ENCODE data around the gene SLCO3A1.
"Not testable (repeated sequence)": the region's sequence is repeated elsewhere in the genome, so short reads cannot be mapped to it uniquely, and the experiment has no call there.

The SLCO3A1 gene

DNA sequence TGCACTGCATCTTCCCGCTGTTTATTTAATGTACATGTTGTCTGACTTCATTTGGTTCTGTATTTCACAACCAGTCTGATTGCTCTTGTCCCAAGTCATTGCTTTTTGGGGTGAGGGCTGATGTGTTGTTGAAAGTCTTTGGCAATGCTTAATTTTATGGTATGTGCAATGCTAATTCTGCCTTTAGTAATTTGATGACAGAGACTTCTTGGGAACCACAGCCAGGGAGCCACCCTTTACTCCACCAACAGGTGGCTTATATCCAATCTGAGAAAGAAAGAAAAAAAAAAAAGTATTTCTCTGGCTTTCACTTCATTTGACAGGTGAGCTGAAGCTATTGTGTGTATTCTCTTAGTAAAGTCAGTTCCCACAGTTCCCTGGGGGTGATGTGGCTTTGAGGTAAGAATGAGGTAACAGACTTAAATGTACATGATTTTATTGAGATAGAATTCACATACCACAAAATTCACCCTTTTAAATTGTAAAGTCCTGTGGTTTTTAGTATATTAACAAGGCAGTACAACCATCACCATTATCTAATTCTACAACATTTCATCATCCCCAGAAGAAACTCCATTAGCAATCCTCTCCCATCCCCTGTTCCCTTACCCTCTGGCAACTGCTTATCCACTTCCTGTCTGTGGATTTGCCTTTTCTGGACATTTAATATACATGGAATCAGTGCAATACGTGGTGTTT is 97.3 kb downstream of the SLCO3A1 start:
- Histone ChIP-seq H3K36me3 (no peaks in the 10 kb centered on the region), H3K4me3 (ENCODE audit: low read depth, low read length) (no peak overlapping the region), H3K9me3 (no peaks in the 10 kb centered on the region), H3K27me3 (no peaks in the 10 kb centered on the region), H3K4me1 (peaks cover 36% of the 10 kb centered on the region)
- no peak for TF ChIP-seq CTCF (IDR thresholded peaks at IDR 0.05; ENCODE audit: low read depth, low read length)
- DNase-seq = no peak

DNA sequence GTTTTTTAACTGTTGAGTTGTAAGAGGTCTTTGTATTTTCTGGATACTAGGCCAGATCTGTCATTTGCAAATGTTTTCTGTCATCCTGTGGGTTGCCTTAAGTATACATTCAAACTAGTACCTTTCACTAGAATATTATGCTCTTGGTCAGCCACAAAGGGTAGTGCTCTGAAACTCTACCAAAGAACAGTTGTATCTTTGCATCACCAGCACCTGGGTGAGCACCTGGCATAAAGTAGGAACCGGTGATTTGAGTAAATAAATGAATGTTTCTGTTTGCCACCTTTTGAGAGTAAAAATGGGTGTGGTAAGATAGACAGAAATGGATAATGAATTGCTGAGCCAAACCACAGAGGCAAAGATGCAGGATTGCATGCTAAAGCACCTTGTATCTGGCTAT is 98.7 kb downstream of the SLCO3A1 start:
- no peak overlapping the region for H3K4me3 ChIP-seq (ENCODE audit: low read depth, low read length)
- peaks cover 26% of the 10 kb centered on the region for H3K4me1 ChIP-seq
- H3K9me3 ChIP-seq = no peaks in the 10 kb centered on the region
- H3K27me3 ChIP-seq = no peaks in the 10 kb centered on the region
- no peaks in the 10 kb centered on the region for H3K36me3 ChIP-seq
- DNase-seq = no peak
- TF ChIP-seq CTCF (IDR thresholded peaks at IDR 0.05; ENCODE audit: low read depth, low read length) = no peak

GRCh38 chr15:91953432-91953831 is 99.9 kb downstream of the SLCO3A1 start:
- H3K36me3 ChIP-seq = no peaks in the 10 kb centered on the region
- peaks cover 14% of the 10 kb centered on the region for H3K4me1 ChIP-seq
- no peaks in the 10 kb centered on the region for H3K27me3 ChIP-seq
- no peak overlapping the region for H3K4me3 ChIP-seq (ENCODE audit: low read depth, low read length)
- TF ChIP-seq CTCF (IDR thresholded peaks at IDR 0.05; ENCODE audit: low read depth, low read length) = no peak
- no peak for DNase-seq
- H3K9me3 ChIP-seq = no peaks in the 10 kb centered on the region

DNA sequence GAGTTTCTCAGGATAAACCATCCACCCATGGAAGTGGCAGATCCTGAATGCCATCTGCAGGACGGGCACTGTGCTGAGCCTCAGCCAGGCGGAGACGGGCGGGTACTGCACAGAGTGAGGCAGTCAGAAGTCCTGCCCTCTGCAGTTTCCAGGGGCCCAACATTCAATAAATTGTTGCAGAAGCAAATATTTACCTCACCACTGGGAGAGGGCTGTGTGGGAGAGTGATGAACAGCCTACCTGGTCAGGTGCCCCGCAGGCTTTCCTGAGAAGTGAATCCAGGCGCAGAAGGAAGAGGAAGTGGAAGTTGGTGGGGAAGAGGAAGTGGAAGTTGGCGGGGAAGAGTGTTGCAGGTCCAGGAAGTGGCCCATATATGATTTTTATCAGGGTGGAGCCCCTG is 100.8 kb downstream of the SLCO3A1 start:
- H3K9me3 ChIP-seq = no peaks in the 10 kb centered on the region
- H3K4me3 ChIP-seq (ENCODE audit: low read depth, low read length) = no peak overlapping the region
- H3K4me1 ChIP-seq = peaks cover 12% of the 10 kb centered on the region
- DNase-seq = no peak
- no peaks in the 10 kb centered on the region for H3K36me3 ChIP-seq
- no peaks in the 10 kb centered on the region for H3K27me3 ChIP-seq
- no peak for TF ChIP-seq CTCF (IDR thresholded peaks at IDR 0.05; ENCODE audit: low read depth, low read length)

GRCh38 chr15:91956026-91956723 is 102.7 kb downstream of the SLCO3A1 start:
- H3K4me1 ChIP-seq = peaks cover 12% of the 10 kb centered on the region
- no peaks in the 10 kb centered on the region for H3K9me3 ChIP-seq
- H3K36me3 ChIP-seq = no peaks in the 10 kb centered on the region
- peak; percentile 83 for DNase-seq
- TF ChIP-seq CTCF (IDR thresholded peaks at IDR 0.05; ENCODE audit: low read depth, low read length) = no peak
- no peaks in the 10 kb centered on the region for H3K27me3 ChIP-seq
- peak overlapping the region; percentile 35 for H3K4me3 ChIP-seq (ENCODE audit: low read depth, low read length)

DNA sequence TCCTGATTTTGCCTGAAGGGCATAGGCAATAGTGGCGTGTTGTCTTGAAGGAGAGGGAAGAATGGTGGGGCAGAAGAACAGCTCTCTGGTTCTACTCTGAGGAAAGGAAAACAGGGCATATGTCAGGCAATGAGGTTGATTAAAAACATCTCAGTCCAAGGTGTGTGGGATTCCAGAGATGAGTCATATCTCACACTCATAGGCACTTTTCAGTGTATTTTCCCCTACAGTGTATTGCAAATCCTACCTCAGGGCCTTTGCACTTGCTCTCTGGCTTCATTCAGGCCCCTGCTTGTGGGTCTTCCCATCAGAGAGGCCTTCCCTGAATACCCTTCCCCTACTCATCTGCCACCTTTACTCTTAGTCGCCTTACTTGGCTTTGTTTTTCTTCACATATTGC is 107.8 kb downstream of the SLCO3A1 start:
- no peaks in the 10 kb centered on the region for H3K27me3 ChIP-seq
- no peaks in the 10 kb centered on the region for H3K9me3 ChIP-seq
- H3K36me3 ChIP-seq = no peaks in the 10 kb centered on the region
- no peak for TF ChIP-seq CTCF (IDR thresholded peaks at IDR 0.05; ENCODE audit: low read depth, low read length)
- DNase-seq = no peak
- peaks cover under 1% of the 10 kb centered on the region; the same call in 1 of the 2 replicates for H3K4me1 ChIP-seq
- H3K4me3 ChIP-seq (ENCODE audit: low read depth, low read length) = no peak overlapping the region

GRCh38 chr15:91963747-91964146 is 110.2 kb downstream of the SLCO3A1 start:
- not testable (repeated sequence) for H3K27me3 ChIP-seq, H3K9me3 ChIP-seq, DNase-seq

More at GRCh38 chr15:91963747-91964146, 110.2 kb downstream of the SLCO3A1 start:
- H3K36me3 ChIP-seq; H3K4me3 ChIP-seq (ENCODE audit: low read depth, low read length); H3K4me1 ChIP-seq: not testable (repeated sequence)
